Liver (tissue), 3 donors: ENCODE measurements around the gene CCDC134.

Experiments used
- EGR1 ChIP-seq, 2 donors: IDR thresholded peaks; 2 replicates each; pipeline ENCODE4 v1.6.1; 2016 to 2018; ENCODE audit warnings: antibody characterized with exemption in 2 of 2, low read depth in 2 of 2
- MAX ChIP-seq: IDR thresholded peaks from 2 replicates; pipeline ENCODE4 v1.6.1; 2016; ENCODE audit warnings: antibody characterized with exemption
- NR2F2 ChIP-seq: IDR thresholded peaks from 2 replicates; pipeline ENCODE4 v1.6.1; 2016; ENCODE audit warnings: antibody characterized with exemption
- RAD21 ChIP-seq, 2 donors: IDR thresholded peaks; 2 replicates each; pipeline ENCODE4 v1.6.1; 2016; ENCODE audit warnings: antibody characterized with exemption in 2 of 2, mild to moderate bottlenecking in 2 of 2
- SP1 ChIP-seq: IDR thresholded peaks from 2 replicates; pipeline ENCODE4 v1.6.1; 2018; ENCODE audit warnings: antibody characterized with exemption, mild to moderate bottlenecking
- TAF1 ChIP-seq: conservative IDR thresholded peaks from 2 replicates; pipeline ENCODE4 v1.6.1; 2016; ENCODE audit warnings: antibody characterized with exemption, mild to moderate bottlenecking
- YY1 ChIP-seq: IDR thresholded peaks from 2 replicates; pipeline ENCODE4 v1.6.1; 2016; ENCODE audit warnings: antibody characterized with exemption, mild to moderate bottlenecking
- ZBTB33 ChIP-seq: IDR thresholded peaks from 2 replicates; pipeline ENCODE4 v1.6.1; 2016; ENCODE audit warnings: antibody characterized with exemption
- TF ChIP-seq, protein P1 (sequence below): fragments of 150-350 bp; IDR thresholded peaks from 2 replicates; pipeline ENCODE4 v1.5.1; 2017; ENCODE audit warnings: improper control_type of control experiment, low read depth, low read length; ENCODE audit not compliant: missing input control
- TF ChIP-seq, protein P2 (sequence below): IDR thresholded peaks from 2 replicates; pipeline ENCODE4 v1.6.1; 2016; ENCODE audit warnings: antibody characterized with exemption, mild to moderate bottlenecking
- donor health status: healthy.
- donor health status: healthy.

DNA sequence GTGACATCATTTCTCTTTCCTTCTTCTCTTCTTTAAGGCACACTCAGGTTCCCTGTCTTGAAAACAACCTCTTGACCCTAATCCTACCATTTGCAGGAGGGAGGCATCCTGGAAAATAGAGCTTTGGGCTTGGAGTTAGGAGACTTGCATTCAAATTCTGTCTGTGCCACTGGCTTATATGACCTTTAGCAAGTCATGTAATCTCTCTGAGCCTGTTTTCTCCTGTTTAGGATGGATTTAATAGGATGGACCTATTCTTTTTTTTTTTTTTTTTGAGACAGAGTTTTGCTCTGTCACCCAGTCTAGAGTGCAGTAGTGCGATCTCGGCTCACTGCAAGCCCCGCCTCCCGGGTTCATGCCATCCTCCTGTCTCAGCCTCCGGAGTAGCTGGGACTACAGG, 25.1 kb upstream of the CCDC134 start:
- TF ChIP-seq, protein P1, sequence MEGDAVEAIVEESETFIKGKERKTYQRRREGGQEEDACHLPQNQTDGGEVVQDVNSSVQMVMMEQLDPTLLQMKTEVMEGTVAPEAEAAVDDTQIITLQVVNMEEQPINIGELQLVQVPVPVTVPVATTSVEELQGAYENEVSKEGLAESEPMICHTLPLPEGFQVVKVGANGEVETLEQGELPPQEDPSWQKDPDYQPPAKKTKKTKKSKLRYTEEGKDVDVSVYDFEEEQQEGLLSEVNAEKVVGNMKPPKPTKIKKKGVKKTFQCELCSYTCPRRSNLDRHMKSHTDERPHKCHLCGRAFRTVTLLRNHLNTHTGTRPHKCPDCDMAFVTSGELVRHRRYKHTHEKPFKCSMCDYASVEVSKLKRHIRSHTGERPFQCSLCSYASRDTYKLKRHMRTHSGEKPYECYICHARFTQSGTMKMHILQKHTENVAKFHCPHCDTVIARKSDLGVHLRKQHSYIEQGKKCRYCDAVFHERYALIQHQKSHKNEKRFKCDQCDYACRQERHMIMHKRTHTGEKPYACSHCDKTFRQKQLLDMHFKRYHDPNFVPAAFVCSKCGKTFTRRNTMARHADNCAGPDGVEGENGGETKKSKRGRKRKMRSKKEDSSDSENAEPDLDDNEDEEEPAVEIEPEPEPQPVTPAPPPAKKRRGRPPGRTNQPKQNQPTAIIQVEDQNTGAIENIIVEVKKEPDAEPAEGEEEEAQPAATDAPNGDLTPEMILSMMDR = no peak
- TF ChIP-seq TAF1 (no peak), YY1 (no peak), MAX (no peak), SP1 (no peak), RAD21 (IDR thresholded peaks at IDR 0.05) (no peak), EGR1 (IDR thresholded peaks at IDR 0.05; ENCODE audit: low read depth in 2 of 2) (no peak), NR2F2 (no peak), ZBTB33 (no peak)
- TF ChIP-seq, protein P2, sequence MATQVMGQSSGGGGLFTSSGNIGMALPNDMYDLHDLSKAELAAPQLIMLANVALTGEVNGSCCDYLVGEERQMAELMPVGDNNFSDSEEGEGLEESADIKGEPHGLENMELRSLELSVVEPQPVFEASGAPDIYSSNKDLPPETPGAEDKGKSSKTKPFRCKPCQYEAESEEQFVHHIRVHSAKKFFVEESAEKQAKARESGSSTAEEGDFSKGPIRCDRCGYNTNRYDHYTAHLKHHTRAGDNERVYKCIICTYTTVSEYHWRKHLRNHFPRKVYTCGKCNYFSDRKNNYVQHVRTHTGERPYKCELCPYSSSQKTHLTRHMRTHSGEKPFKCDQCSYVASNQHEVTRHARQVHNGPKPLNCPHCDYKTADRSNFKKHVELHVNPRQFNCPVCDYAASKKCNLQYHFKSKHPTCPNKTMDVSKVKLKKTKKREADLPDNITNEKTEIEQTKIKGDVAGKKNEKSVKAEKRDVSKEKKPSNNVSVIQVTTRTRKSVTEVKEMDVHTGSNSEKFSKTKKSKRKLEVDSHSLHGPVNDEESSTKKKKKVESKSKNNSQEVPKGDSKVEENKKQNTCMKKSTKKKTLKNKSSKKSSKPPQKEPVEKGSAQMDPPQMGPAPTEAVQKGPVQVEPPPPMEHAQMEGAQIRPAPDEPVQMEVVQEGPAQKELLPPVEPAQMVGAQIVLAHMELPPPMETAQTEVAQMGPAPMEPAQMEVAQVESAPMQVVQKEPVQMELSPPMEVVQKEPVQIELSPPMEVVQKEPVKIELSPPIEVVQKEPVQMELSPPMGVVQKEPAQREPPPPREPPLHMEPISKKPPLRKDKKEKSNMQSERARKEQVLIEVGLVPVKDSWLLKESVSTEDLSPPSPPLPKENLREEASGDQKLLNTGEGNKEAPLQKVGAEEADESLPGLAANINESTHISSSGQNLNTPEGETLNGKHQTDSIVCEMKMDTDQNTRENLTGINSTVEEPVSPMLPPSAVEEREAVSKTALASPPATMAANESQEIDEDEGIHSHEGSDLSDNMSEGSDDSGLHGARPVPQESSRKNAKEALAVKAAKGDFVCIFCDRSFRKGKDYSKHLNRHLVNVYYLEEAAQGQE = no peak
